SJSA1 (cell line): ENCODE data around the gene PACSIN3. TPM values are rescaled to one million over a fixed set of nuclear protein-coding genes. Genes with fewer than 3 reads are reported as not detected.
A peak's percentile ranks its signal among the peaks of the same experiment; 100 is the strongest.

Source experiments
- DNase-seq, 2 experiments: peaks; one replicate each; pipeline ENCODE4 v3.0.0-alpha.2; 2015 to 2020; ENCODE audit warnings: low spot score in 2 of 2, low read depth in 1 of 2
- H3K27ac ChIP-seq: fragments of 250-450 bp; sonication (Bioruptor Pico); 2 replicates; pipeline ENCODE4 v1.5.1; 2020; ENCODE audit warnings: mild to moderate bottlenecking, moderate library complexity
- H3K27me3 ChIP-seq: fragments of 250-450 bp; sonication (Bioruptor Pico); replicated peaks from 2 replicates; pipeline ENCODE4 v1.5.1; 2020; ENCODE audit warnings: mild to moderate bottlenecking, moderate library complexity
- H3K36me3 ChIP-seq: fragments of 250-450 bp; sonication (Bioruptor Pico); 2 replicates; pipeline ENCODE4 v1.5.1; 2020; ENCODE audit warnings: mild to moderate bottlenecking
- H3K4me1 ChIP-seq: fragments of 250-450 bp; sonication (Bioruptor Pico); replicated peaks from 2 replicates; pipeline ENCODE4 v1.6.1; 2021; ENCODE audit warnings: mild to moderate bottlenecking
- H3K4me3 ChIP-seq: fragments of 250-450 bp; sonication (Bioruptor Pico); 2 replicates; pipeline ENCODE4 v1.5.1; 2020; ENCODE audit warnings: mild to moderate bottlenecking
- H3K9me3 ChIP-seq: fragments of 250-450 bp; sonication (Bioruptor Pico); replicated peaks from 2 replicates; pipeline ENCODE4 v1.5.1; 2020; ENCODE audit warnings: mild to moderate bottlenecking
- total RNA-seq: library from RNA; depleted of rRNA; stranded (reverse); fragments of >200 nt; shearing (Covaris generic); gene quantifications from 2 replicates; pipeline ENCODE4 v1.2.3, GENCODE V29; 2014

Gene PACSIN3
- total RNA-seq, 1 experiment from 2014 or later, result 23.2 TPM

DNA sequence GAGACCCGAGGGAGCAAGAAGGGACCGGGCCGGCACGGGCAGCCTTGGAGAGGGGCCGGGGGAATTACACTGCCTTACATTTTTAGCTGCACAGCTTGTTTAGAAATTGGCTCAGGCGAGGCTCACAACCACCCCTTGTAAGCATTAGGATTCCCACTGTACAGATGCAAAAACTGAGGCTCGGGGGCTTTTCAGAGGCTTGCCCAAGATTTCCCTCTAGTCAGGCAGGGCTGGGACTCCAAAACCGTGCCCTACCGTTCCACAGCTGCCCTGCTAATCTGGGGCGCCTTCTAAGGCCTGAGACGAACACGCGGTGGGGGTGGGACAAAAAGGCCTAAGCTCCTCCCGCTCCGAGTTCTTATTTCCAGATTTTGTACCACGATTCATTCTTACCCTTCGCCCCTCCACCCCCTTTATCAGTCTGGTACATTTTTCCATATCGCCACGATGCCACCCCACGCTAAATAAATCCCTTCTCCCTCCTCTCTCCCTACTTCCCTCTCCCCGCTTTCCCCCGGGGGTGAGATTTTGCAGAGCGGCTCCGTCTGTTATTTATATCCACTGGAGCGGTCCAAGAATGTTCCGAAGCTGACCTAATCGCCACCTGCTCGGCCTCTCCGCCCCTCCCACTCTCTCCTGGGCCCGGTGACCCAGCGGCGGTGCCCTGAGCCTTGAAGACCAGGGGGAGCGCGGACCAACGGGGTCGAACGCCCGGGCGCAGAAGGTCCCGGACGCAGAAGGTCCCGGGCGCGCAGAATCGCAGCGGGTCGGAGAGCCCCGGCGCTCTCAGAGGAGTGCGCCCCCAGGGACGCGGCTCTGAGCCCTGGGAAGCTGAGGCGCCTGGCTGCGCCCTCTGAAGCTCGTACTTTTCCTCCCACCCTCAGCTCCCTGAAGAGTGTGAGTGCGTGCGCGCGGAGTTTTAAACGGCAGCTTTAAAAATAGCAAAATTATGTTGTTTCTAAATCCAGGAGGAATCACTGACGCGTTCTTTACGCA is 764 bp upstream of the PACSIN3 start:
- peak in 1 of 2 experiments; percentile 48 for DNase-seq
- peak overlapping the region; percentile 89 for H3K4me3 ChIP-seq
- 0 out of 2 replicates have a peak, but pooled peaks cover 4% of the 10 kb centered on the region for H3K9me3 ChIP-seq
- H3K27me3 ChIP-seq, result no peaks in the 10 kb centered on the region
- H3K4me1 ChIP-seq, result peaks cover 44% of the 10 kb centered on the region
- H3K27ac ChIP-seq, result no peak overlapping the region
- peaks cover 8% of the 10 kb centered on the region for H3K36me3 ChIP-seq

DNA sequence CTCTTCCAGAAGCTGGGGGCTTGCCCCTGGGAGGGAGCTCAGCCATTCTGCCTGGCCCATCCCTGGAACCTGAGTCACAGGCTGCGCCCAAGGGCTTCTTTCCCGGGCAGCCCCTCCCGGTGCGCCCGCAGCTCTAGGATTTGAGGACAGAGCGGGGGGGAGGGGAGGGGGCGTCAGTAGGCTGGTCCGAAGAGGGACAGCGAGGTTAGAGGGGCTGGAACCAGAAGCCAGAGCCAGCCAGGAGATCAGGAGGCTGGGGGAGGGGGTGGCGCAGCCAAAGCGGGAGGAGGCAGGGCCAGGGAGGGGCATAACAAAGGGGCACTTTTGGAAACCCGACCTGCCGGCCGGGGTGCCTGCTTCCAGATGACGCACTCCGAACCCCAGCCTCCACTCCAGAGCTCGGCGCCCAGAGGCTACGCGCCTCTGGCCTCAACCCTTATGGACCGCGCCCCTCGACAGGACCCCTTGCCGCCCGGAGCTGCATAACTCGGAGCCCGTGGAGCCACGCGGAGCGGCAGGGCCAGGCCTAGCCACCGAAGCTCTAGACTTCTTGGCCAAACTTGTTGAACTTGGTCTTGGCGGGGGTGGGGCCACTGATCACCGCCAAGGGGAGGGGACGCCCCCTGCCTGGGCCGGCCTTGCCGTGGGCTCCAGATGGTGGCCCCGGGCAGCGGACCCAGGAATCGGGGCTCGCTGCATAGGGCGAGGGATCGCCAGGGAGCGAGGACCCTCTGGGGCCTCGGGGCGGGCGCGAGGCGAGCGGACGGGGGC is 744 bp downstream of the PACSIN3 start:
- Histone ChIP-seq H3K9me3 (0 out of 2 replicates have a peak, but pooled peaks cover 4% of the 10 kb centered on the region), H3K27me3 (no peaks in the 10 kb centered on the region), H3K27ac (peak overlapping the region; percentile 50), H3K4me1 (peaks cover 44% of the 10 kb centered on the region), H3K4me3 (peak overlapping the region; percentile 89), H3K36me3 (peaks cover 8% of the 10 kb centered on the region)
- peak in 1 of 2 experiments; percentile 40 for DNase-seq

GRCh38 chr11:47184711-47185304 is 1.4 kb downstream of the PACSIN3 start:
- Histone ChIP-seq H3K27me3 (no peaks in the 10 kb centered on the region), H3K9me3 (0 out of 2 replicates have a peak, but pooled peaks cover 4% of the 10 kb centered on the region), H3K4me1 (peaks cover 44% of the 10 kb centered on the region), H3K36me3 (peaks cover 11% of the 10 kb centered on the region), H3K4me3 (peak overlapping the region; percentile 89; the same call in 1 of the 2 replicates), H3K27ac (no peak overlapping the region)
- no peak for DNase-seq

DNA sequence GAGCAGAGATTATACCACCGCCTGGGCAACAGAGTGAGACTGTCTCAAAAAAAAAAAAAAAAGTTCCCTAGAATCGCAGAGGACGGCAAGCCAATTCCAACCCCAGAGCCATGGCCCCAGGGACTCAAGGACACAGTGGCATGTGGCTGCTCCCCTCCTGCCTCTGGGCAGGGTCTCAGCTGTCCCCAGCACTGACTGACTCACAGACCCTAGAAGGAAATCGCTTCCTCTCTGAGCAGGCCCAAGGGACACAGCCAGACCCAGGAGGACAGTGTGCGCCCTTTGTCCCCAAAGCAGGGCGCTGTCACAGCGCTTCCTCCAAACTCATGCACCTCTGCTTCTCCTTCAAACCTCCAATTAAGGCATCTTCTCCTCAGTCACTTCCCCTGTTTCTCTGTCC is 2.3 kb downstream of the PACSIN3 start:
- Histone ChIP-seq H3K27ac (no peak overlapping the region), H3K9me3 (0 out of 2 replicates have a peak, but pooled peaks cover 4% of the 10 kb centered on the region), H3K4me1 (peaks cover 36% of the 10 kb centered on the region), H3K4me3 (no peak overlapping the region), H3K27me3 (no peaks in the 10 kb centered on the region), H3K36me3 (peaks cover 19% of the 10 kb centered on the region)
- no peak for DNase-seq

GRCh38 chr11:47183031-47183856 is 3.0 kb downstream of the PACSIN3 start:
- Histone ChIP-seq H3K27me3 (no peaks in the 10 kb centered on the region), H3K27ac (no peak overlapping the region), H3K9me3 (0 out of 2 replicates have a peak, but pooled peaks cover 4% of the 10 kb centered on the region), H3K4me1 (peaks cover 28% of the 10 kb centered on the region), H3K36me3 (peaks cover 22% of the 10 kb centered on the region), H3K4me3 (no peak overlapping the region)
- no peak for DNase-seq

- H3K4me3 ChIP-seq, result no peak overlapping the region
These were observed 3.9 kb downstream of the PACSIN3 start for GRCh38 chr11:47182380-47182779.

GRCh38 chr11:47181271-47181670 is 5.0 kb downstream of the PACSIN3 start:
- DNase-seq, result no peak
- Histone ChIP-seq H3K9me3 (0 out of 2 replicates have a peak, but pooled peaks cover 4% of the 10 kb centered on the region), H3K4me3 (no peak overlapping the region), H3K27me3 (no peaks in the 10 kb centered on the region), H3K36me3 (peaks cover 26% of the 10 kb centered on the region), H3K4me1 (peaks cover 19% of the 10 kb centered on the region), H3K27ac (no peak overlapping the region)

More at GRCh38 chr11:47182380-47182779, 3.9 kb downstream of the PACSIN3 start:
- no peaks in the 10 kb centered on the region for H3K27me3 ChIP-seq
- H3K9me3 ChIP-seq, result 0 out of 2 replicates have a peak, but pooled peaks cover 4% of the 10 kb centered on the region
- H3K36me3 ChIP-seq, result peaks cover 22% of the 10 kb centered on the region
- no peak overlapping the region for H3K27ac ChIP-seq
- DNase-seq, result no peak
- H3K4me1 ChIP-seq, result peaks cover 30% of the 10 kb centered on the region

GRCh38 chr11:47180006-47180787 is 6.0 kb downstream of the PACSIN3 start:
- H3K36me3 ChIP-seq, result peaks cover 28% of the 10 kb centered on the region
- no peak overlapping the region for H3K27ac ChIP-seq

DNA sequence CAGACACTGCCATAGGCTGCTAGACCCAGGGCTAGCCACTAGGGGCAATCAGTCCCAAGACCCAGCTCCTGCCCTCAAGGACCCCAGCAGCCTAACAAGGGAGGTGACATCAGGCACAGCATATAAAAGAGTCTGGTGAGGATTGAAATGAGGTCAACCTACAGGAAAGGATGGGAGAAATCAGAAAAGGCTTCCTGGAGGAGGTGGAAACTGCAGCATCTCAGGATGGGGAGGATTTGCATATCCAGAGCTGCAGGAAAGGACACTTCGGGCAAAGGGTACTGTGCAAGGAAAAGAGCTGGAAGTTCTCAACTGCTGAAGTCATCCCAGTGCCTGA is 6.6 kb downstream of the PACSIN3 start:
- no peak overlapping the region for H3K4me3 ChIP-seq
- peaks cover 14% of the 10 kb centered on the region for H3K4me1 ChIP-seq
- peaks cover 34% of the 10 kb centered on the region for H3K36me3 ChIP-seq
- H3K9me3 ChIP-seq, result no peaks in the 10 kb centered on the region
- H3K27me3 ChIP-seq, result no peaks in the 10 kb centered on the region
- H3K27ac ChIP-seq, result no peak overlapping the region
- DNase-seq, result peak in 1 of 2 experiments; percentile 63

More at GRCh38 chr11:47180006-47180787, 6.0 kb downstream of the PACSIN3 start:
- Histone ChIP-seq H3K4me3 (no peak overlapping the region), H3K9me3 (no peaks in the 10 kb centered on the region), H3K27me3 (no peaks in the 10 kb centered on the region), H3K4me1 (peaks cover 18% of the 10 kb centered on the region)
- no peak for DNase-seq

DNA sequence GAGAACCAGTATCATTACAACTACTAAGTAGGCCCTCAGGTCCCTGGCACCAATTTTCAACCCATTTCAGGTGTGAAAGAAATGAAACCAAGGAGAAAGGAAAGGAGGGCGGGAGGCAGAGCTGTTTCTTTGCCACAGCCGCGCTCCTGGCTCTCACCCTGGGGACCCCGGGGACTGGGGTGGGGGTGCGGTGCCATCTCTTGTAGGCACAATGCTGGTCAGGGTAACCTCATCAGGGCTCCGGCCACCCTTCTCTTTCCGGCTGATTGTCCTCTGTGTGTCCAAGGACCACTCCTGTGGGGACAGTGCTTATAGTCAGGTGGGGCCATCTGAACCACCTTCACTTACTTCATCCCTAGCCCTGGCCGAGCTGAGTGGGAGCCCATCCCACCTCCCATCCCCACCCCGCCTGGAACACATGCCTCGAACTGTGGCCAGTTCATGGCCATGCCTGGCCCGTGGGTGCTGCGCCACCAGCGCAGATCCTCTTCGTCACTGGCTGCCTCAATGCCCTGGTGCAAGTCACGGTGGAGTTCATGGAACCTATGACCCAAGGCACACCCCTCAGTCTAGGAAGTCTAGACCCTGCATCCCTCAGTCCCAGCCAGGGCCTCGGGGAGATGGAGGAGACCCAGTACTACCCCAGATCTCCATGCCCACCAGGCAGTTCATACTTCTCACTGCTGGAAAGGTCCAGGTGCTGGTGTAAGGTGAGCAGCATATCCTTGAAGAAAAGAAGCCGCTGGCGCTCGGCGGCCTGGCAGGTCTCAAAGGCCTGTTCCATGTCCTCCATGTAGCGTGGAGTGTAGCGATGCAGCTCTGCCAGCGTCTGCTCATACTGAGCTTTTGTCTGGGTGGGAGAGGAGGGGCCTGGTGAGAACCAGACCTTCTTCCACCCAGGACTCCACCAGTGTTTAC is 7.2 kb downstream of the PACSIN3 start:
- Histone ChIP-seq H3K4me1 (peaks cover 14% of the 10 kb centered on the region), H3K4me3 (no peak overlapping the region), H3K9me3 (no peaks in the 10 kb centered on the region), H3K27me3 (no peaks in the 10 kb centered on the region), H3K27ac (no peak overlapping the region), H3K36me3 (peaks cover 37% of the 10 kb centered on the region)
- DNase-seq, result no peak

DNA sequence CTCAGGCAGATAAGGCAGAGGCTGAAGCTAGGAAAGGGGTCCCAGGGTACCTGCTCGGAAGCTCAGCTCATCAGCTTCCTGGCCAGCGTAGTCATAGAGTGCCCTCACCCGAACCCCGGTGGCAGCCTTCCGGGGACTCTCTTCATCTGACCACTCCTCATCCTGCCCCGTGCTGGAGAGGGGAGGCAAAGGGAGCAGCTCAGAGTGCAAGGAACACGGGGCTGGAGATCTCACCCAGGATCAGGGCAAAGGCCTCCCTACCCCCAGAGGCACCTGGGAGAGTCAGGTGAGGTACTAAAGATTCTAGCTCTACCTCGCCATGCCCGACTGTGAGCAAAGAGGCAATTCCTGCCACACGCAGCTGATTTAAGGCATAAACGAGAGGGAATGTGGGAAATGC is 7.9 kb downstream of the PACSIN3 start:
- Histone ChIP-seq H3K4me3 (no peak overlapping the region), H3K36me3 (peaks cover 42% of the 10 kb centered on the region), H3K9me3 (no peaks in the 10 kb centered on the region), H3K4me1 (peaks cover 14% of the 10 kb centered on the region), H3K27ac (no peak overlapping the region), H3K27me3 (no peaks in the 10 kb centered on the region)
- no peak for DNase-seq
